Measurements from ENCODE around the gene ALK. TPM values are rescaled to one million over a fixed set of nuclear protein-coding genes. Genes with fewer than 3 reads are reported as not detected.

ALK gene
- total RNA-seq, 1 experiment from 2014 or later, result 0.07 TPM

DNA sequence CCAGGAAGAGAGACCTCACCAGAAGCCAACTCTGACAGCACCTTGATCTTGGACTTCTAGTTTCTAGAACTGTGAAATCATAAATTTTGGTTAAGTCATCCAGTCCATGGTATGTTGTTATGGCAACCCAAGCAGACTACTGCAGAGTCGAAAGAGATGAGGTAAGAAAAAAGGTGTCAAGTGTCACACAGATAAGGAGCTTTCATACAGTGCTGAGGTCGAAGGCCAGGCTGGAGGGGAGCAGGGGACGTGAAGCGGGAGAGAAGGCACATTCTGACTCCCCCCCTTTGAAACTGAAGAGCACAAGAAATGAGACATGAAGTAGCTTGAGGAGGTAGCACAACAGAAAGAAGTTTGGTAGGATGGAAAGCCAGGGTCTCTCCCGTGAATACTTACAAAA is 110.4 kb downstream of the ALK start:
- TF ChIP-seq, protein P1, sequence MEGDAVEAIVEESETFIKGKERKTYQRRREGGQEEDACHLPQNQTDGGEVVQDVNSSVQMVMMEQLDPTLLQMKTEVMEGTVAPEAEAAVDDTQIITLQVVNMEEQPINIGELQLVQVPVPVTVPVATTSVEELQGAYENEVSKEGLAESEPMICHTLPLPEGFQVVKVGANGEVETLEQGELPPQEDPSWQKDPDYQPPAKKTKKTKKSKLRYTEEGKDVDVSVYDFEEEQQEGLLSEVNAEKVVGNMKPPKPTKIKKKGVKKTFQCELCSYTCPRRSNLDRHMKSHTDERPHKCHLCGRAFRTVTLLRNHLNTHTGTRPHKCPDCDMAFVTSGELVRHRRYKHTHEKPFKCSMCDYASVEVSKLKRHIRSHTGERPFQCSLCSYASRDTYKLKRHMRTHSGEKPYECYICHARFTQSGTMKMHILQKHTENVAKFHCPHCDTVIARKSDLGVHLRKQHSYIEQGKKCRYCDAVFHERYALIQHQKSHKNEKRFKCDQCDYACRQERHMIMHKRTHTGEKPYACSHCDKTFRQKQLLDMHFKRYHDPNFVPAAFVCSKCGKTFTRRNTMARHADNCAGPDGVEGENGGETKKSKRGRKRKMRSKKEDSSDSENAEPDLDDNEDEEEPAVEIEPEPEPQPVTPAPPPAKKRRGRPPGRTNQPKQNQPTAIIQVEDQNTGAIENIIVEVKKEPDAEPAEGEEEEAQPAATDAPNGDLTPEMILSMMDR (IDR thresholded peaks at IDR 0.05; ENCODE audit: unreplicated experiment), result no peak
- no peaks in the 10 kb centered on the region for H3K36me3 Mint-ChIP-seq (ENCODE audit: insufficient read depth, unreplicated experiment)
- H3K27ac Mint-ChIP-seq (ENCODE audit: low read depth, unreplicated experiment), result no peak overlapping the region
- intact Hi-C loops (cut with micrococcal nuclease), result no loop called here
- peaks cover 13% of the 10 kb centered on the region for H3K27me3 Mint-ChIP-seq (ENCODE audit: insufficient read depth, unreplicated experiment)
- POLR2A ChIA-PET, result interaction anchor here (0.6 to 1.1 kb wide), 2 partner anchors 11 to 161 kb away, joined by 3 read pairs; no protein-coding TSS in a partner anchor
- peaks cover 1% of the 10 kb centered on the region for H3K9me3 Mint-ChIP-seq (ENCODE audit: unreplicated experiment)
- no peak overlapping the region for H3K4me3 Mint-ChIP-seq (ENCODE audit: unreplicated experiment)
- peak; percentile 8 for DNase-seq (ENCODE audit: unreplicated experiment)
- BruUV-seq (replicated peaks), result no TSS peak
- peaks cover 12% of the 10 kb centered on the region for H3K4me1 Mint-ChIP-seq (ENCODE audit: insufficient read depth, unreplicated experiment)
- CTCF ChIA-PET, result interaction anchor here (0.6 to 0.8 kb wide), 2 partner anchors 525 to 896 kb away, joined by 3 to 4 read pairs; no protein-coding TSS in a partner anchor

DNA sequence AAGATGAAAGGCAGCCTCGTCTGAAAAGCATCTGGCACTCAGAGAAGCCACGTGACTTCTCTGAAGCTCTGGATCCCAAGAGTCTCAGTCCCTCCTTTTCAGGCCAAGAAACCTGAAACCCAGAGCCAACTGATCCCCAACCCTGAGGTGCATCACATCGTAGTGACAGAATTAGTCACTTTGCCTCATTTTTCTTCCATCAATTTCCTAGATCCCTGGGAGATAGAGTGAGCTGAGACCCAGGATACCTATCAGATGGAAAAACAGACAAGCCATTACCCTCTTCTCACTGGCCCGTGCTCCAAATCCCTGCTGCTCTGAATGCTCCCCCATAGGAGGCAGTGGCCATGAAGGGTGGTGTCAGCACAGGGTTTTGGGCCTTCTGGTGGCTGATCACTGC is 113.1 kb downstream of the ALK start:
- TF ChIP-seq, protein P1 (IDR thresholded peaks at IDR 0.05; ENCODE audit: unreplicated experiment), result no peak
- CTCF ChIA-PET, result interaction anchor here (0.6 kb wide), 1 partner anchor 761 kb away, joined by 3 read pairs; no protein-coding TSS in a partner anchor
- peaks cover 12% of the 10 kb centered on the region for H3K4me1 Mint-ChIP-seq (ENCODE audit: insufficient read depth, unreplicated experiment)
- H3K36me3 Mint-ChIP-seq (ENCODE audit: insufficient read depth, unreplicated experiment), result no peaks in the 10 kb centered on the region
- H3K9me3 Mint-ChIP-seq (ENCODE audit: unreplicated experiment), result peaks cover 8% of the 10 kb centered on the region
- intact Hi-C loops (cut with micrococcal nuclease), result no loop called here
- POLR2A ChIA-PET, result no interaction called here
- BruUV-seq (replicated peaks), result no TSS peak
- H3K27me3 Mint-ChIP-seq (ENCODE audit: insufficient read depth, unreplicated experiment), result peaks cover 27% of the 10 kb centered on the region
- H3K4me3 Mint-ChIP-seq (ENCODE audit: unreplicated experiment), result no peak overlapping the region
- no peak overlapping the region for H3K27ac Mint-ChIP-seq (ENCODE audit: low read depth, unreplicated experiment)
- DNase-seq (ENCODE audit: unreplicated experiment), result no peak

DNA sequence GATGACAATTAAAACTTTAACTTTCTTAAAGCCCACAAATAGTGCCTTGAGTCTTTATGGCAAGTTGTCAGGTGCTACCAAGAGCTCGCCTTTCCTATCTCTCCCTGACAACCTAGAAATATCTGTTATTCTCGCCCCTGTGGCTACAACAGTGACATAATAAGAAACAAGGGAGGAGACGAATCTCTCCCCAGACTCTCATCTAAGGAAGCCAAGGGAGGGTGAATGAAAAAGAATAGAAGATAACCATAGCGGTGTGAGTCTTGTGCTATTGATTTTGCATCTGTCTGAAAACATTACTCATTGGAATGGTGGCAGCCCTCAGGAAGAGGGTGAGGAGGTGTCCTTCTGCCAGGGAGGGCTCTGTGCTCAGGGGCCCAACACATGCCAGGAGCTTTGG is 114.3 kb downstream of the ALK start:
- DNase-seq (ENCODE audit: unreplicated experiment), result no peak
- Mint-ChIP-seq H3K9me3 (ENCODE audit: unreplicated experiment) (peaks cover 8% of the 10 kb centered on the region), H3K4me3 (ENCODE audit: unreplicated experiment) (no peak overlapping the region), H3K27ac (ENCODE audit: low read depth, unreplicated experiment) (no peak overlapping the region), H3K27me3 (ENCODE audit: insufficient read depth, unreplicated experiment) (peaks cover 28% of the 10 kb centered on the region), H3K36me3 (ENCODE audit: insufficient read depth, unreplicated experiment) (no peaks in the 10 kb centered on the region), H3K4me1 (ENCODE audit: insufficient read depth, unreplicated experiment) (peaks cover 12% of the 10 kb centered on the region)
- intact Hi-C loops (cut with micrococcal nuclease), result no loop called here
- ChIA-PET CTCF (no interaction called here), POLR2A (no interaction called here)
- TF ChIP-seq, protein P1 (IDR thresholded peaks at IDR 0.05; ENCODE audit: unreplicated experiment), result no peak
- no TSS peak for BruUV-seq (replicated peaks)

DNA sequence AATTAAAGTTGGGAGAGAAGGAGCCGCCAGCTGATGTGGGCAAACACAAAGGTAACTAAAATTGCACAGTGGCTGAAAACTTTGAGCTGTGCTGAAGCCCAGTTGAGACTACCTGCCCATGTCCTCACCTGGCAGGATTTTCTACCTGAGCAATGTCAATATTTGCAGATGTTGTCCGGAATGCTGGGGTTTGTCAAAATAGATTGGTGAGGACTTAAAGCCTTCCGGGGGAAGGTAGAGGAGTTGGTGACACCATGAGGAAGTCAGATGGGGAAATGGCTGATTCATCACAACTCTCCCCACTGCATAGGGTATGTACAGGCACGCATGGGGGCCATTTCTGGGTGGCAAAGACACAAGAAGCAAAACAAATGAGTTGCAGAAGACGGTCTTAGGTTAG is 114.9 kb downstream of the ALK start:
- ChIA-PET CTCF (no interaction called here), POLR2A (no interaction called here)
- DNase-seq (ENCODE audit: unreplicated experiment), result no peak
- TF ChIP-seq, protein P1 (IDR thresholded peaks at IDR 0.05; ENCODE audit: unreplicated experiment), result no peak
- H3K27me3 Mint-ChIP-seq (ENCODE audit: insufficient read depth, unreplicated experiment), result peaks cover 34% of the 10 kb centered on the region
- peaks cover 8% of the 10 kb centered on the region for H3K9me3 Mint-ChIP-seq (ENCODE audit: unreplicated experiment)
- H3K27ac Mint-ChIP-seq (ENCODE audit: low read depth, unreplicated experiment), result no peak overlapping the region
- H3K4me1 Mint-ChIP-seq (ENCODE audit: insufficient read depth, unreplicated experiment), result peaks cover 8% of the 10 kb centered on the region
- H3K4me3 Mint-ChIP-seq (ENCODE audit: unreplicated experiment), result no peak overlapping the region
- intact Hi-C loops (cut with micrococcal nuclease), result no loop called here
- BruUV-seq (replicated peaks), result no TSS peak
- no peaks in the 10 kb centered on the region for H3K36me3 Mint-ChIP-seq (ENCODE audit: insufficient read depth, unreplicated experiment)

All from MCF 10A (cell line).